GM12878 (cell line): Measurements from ENCODE around the gene RBBP8NL. TPM values are rescaled to one million over a fixed set of nuclear protein-coding genes. Genes with fewer than 3 reads are reported as not detected.

ENCODE experiments used
- ATAC-seq: fragments of 200-7000 bp; cut with Tn5 transposase; 3 replicates; pipeline ENCODE4 v1.9.1; 2020; ENCODE audit warnings: mild to moderate bottlenecking, moderate library complexity
- BruUV-seq: library from RNA; stranded (reverse); fragments of 400-500 nt; replicated peaks from 2 replicates; lab custom pipeline; 2021; lab: Mats Ljungman, UMichigan
- CTCF ChIA-PET: fragments of 300-600 bp; sonication (Branson Sonifier 250); formaldehyde crosslinking; extraction: SDS; loops from one replicate; lab custom pipeline; 2021; ENCODE audit warnings: inconsistent platforms; lab: Yijun Ruan, JAX
- POLR2A ChIA-PET: fragments of 350-600 bp; formaldehyde crosslinking; extraction: SDS; loops from one replicate; lab custom pipeline; 2021; ENCODE audit warnings: inconsistent platforms; lab: Charles Lee
- RAD21 ChIA-PET: fragments of 300-600 bp; sonication (Branson Sonifier 250); formaldehyde crosslinking; loops from one replicate; lab custom pipeline; 2023; ENCODE audit warnings: antibody characterized with exemption; ENCODE audit not compliant: unreplicated experiment; lab: Charles Lee
- SMC1A ChIA-PET: fragments of 300-600 bp; sonication (Branson Sonifier 250); formaldehyde crosslinking; loops from one replicate; lab custom pipeline; 2023; ENCODE audit not compliant: unreplicated experiment, uncharacterized antibody; lab: Charles Lee
- DNase-seq: peaks from one replicate; pipeline ENCODE4 v3.0.0-alpha.2; 2011; ENCODE audit warnings: low read depth, low spot score
- FAIRE-seq: peaks from 3 replicates; lab custom pipeline; 2011; peaks lifted over from hg19 to GRCh38; lab: Jason Lieb, UNC
- H2AFZ ChIP-seq: 2 replicates; pipeline ENCODE4 v1.6.0; 2011; ENCODE audit warnings: low read depth, low read length, control low read depth; ENCODE audit not compliant: control insufficient read depth
- H3K27ac ChIP-seq: 2 replicates; pipeline ENCODE4 v1.5.1; 2011; ENCODE audit warnings: control low read depth; ENCODE audit not compliant: control insufficient read depth, insufficient read depth
- H3K27me3 ChIP-seq, 2 experiments: replicated peaks in 1 of 2; 2 replicates each; pipeline versions ENCODE4 v1.6.0 to v1.6.1; 2011; ENCODE audit warnings: low read length in 1 of 2; ENCODE audit not compliant: control insufficient read depth in 2 of 2, insufficient read depth in 2 of 2
- H3K36me3 ChIP-seq, 2 experiments: 2 replicates each; pipeline ENCODE4 v1.5.1; 2011; ENCODE audit warnings: low read length in 1 of 2; ENCODE audit not compliant: control insufficient read depth in 2 of 2, insufficient read depth in 2 of 2
- H3K4me1 ChIP-seq: 2 replicates; pipeline ENCODE4 v1.6.1; 2011; ENCODE audit warnings: mild to moderate bottlenecking, low read length, moderate library complexity, mixed read lengths; ENCODE audit not compliant: control insufficient read depth, insufficient read depth
- H3K4me2 ChIP-seq: 2 replicates; pipeline ENCODE4 v1.6.0; 2011; ENCODE audit warnings: control low read depth; ENCODE audit not compliant: control insufficient read depth, insufficient read depth
- H3K4me3 ChIP-seq: fragments of 200-600 bp; sonication (generic); 2 replicates; pipeline ENCODE4 v1.5.1; 2016
- H3K79me2 ChIP-seq: 2 replicates; pipeline ENCODE4 v1.6.0; 2011; ENCODE audit warnings: low read length; ENCODE audit not compliant: control insufficient read depth, insufficient read depth
- H3K9ac ChIP-seq: 2 replicates; pipeline ENCODE4 v1.8.0; 2011; ENCODE audit warnings: low read length, control low read depth, mixed read lengths; ENCODE audit not compliant: control insufficient read depth, insufficient read depth
- H3K9me3 ChIP-seq: replicated peaks from 3 replicates; pipeline ENCODE4 v1.5.1; 2011; ENCODE audit warnings: mild to moderate bottlenecking, low read length; ENCODE audit not compliant: control insufficient read depth, insufficient read depth
- H4K20me1 ChIP-seq: 2 replicates; pipeline ENCODE4 v1.6.0; 2011; ENCODE audit not compliant: control insufficient read depth, insufficient read depth
- BHLHE40 ChIP-seq, 2 experiments: fragments of 450-650 bp in 1 of 2; IDR thresholded peaks; 2 replicates each; pipeline ENCODE4 v1.6.1; 2011 to 2017; ENCODE audit warnings: low read depth in 2 of 2, borderline replicate concordance in 1 of 2, improper control_type of control experiment in 1 of 2, low read length in 1 of 2, mild to moderate bottlenecking in 1 of 2
- CHD2 ChIP-seq: IDR thresholded peaks from 2 replicates; pipeline ENCODE4 v1.6.1; 2011; ENCODE audit warnings: low read depth, low read length, improper control_type of control experiment, borderline replicate concordance
- ELK1 ChIP-seq: IDR thresholded peaks from 2 replicates; pipeline ENCODE4 v1.6.1; 2012; ENCODE audit warnings: low read depth, low read length, improper control_type of control experiment
- FOXK2 ChIP-seq: fragments of 450-650 bp; IDR thresholded peaks from 2 replicates; pipeline ENCODE4 v1.6.1; 2017; ENCODE audit warnings: mild to moderate bottlenecking, moderate library complexity
- KLF5 ChIP-seq: fragments of 450-650 bp; IDR thresholded peaks from 2 replicates; pipeline ENCODE4 v1.6.1; 2014; ENCODE audit warnings: mild to moderate bottlenecking; ENCODE audit not compliant: partially characterized antibody
- MYC ChIP-seq: IDR thresholded peaks from 2 replicates; pipeline ENCODE4 v1.6.1; 2011; ENCODE audit warnings: mild to moderate bottlenecking, low read length, moderate library complexity, inconsistent platforms; ENCODE audit not compliant: insufficient read depth, insufficient replicate concordance, insufficient read length, severe bottlenecking
- NR2C1 ChIP-seq: fragments of 450-650 bp; IDR thresholded peaks from 2 replicates; pipeline ENCODE4 v1.6.1; 2017; ENCODE audit warnings: antibody characterized with exemption, mild to moderate bottlenecking, moderate library complexity
- RAD21 ChIP-seq: IDR thresholded peaks from 2 replicates; pipeline ENCODE4 v1.6.1; 2011; ENCODE audit warnings: mild to moderate bottlenecking, low read depth, low read length, moderate library complexity; ENCODE audit not compliant: insufficient read depth
- RAD51 ChIP-seq: fragments of 450-650 bp; IDR thresholded peaks from 2 replicates; pipeline ENCODE4 v1.6.1; 2016; ENCODE audit warnings: moderate library complexity, mild to moderate bottlenecking, inconsistent platforms
- STAT3 ChIP-seq: IDR thresholded peaks from 2 replicates; pipeline ENCODE4 v1.6.1; 2011; ENCODE audit warnings: low read depth, low read length, improper control_type of control experiment
- SUPT20H ChIP-seq: IDR thresholded peaks from 2 replicates; pipeline ENCODE4 v1.6.1; 2011; ENCODE audit warnings: low read depth, mild to moderate bottlenecking, low read length, moderate library complexity, borderline replicate concordance; ENCODE audit not compliant: control insufficient read depth
- TBL1XR1 ChIP-seq: IDR thresholded peaks from 2 replicates; pipeline ENCODE4 v1.6.1; 2012; ENCODE audit warnings: low read depth, low read length, improper control_type of control experiment
- ZNF207 ChIP-seq: fragments of 450-650 bp; IDR thresholded peaks from 2 replicates; pipeline ENCODE4 v1.6.1; 2014; ENCODE audit warnings: antibody characterized with exemption, mild to moderate bottlenecking, borderline replicate concordance
- ZNF384 ChIP-seq: IDR thresholded peaks from 2 replicates; pipeline ENCODE4 v1.6.1; 2012; ENCODE audit warnings: low read depth, mild to moderate bottlenecking, low read length, improper control_type of control experiment, borderline replicate concordance
- WGBS: methylation state at CpG from one replicate; pipeline ENCODE4 v1.1.6; 2016; ENCODE audit warnings: low lambda C conversion rate; ENCODE audit not compliant: insufficient replicate concordance, insufficient coverage; ENCODE audit errors: missing lambda C conversion rate; 5-methylcytosine and 5-hydroxymethylcytosine counted together
- in situ Hi-C: fragments of 300-500 bp; cut with MboI; formaldehyde crosslinking; loops from 9 replicates; pipeline ENCODE4 v1.14.3; 2018; ENCODE audit warnings: mixed read lengths
- intact Hi-C: fragments of 100-400 bp; cut with micrococcal nuclease; formaldehyde crosslinking; loops from one replicate; pipeline ENCODE4 v1.14.2; 2022; ENCODE audit not compliant: unreplicated experiment
- polyA plus RNA-seq, 11 experiments: library from polyadenylated mRNA; depleted of rRNA in 4 of 11; unstranded in 6 of 11; stranded (reverse) in 5 of 11; fragments of >200 nt; fragmentation: Nextera tagmentation in 4 of 11; fragmentation: Illumina TruSeq in 1 of 11; extraction: Ambion mirVana in 4 of 11; extraction: Trizol in 1 of 11; gene quantifications; 1 replicate in 1 of 11; 2 replicates in 10 of 11; pipeline versions ENCODE4 v1.2.1 to v1.2.3, GENCODE V29; 2011 to 2016; ENCODE audit warnings: inconsistent platforms in 2 of 11, missing spikeins in 2 of 11, low read depth in 1 of 11
- total RNA-seq, 4 experiments: library from RNA; depleted of rRNA in 3 of 4; stranded (reverse); fragments of >200 nt in 3 of 4; fragmentation: Illumina TruSeq in 1 of 4; extraction: Trizol in 1 of 4; gene quantifications; 2 replicates each; pipeline versions ENCODE4 v1.2.1 to v1.2.3, GENCODE V29; 2013 to 2021
- TF ChIP-seq, protein P1 (sequence below): fragments of 450-650 bp; IDR thresholded peaks from 2 replicates; pipeline ENCODE4 v1.6.1; 2017; ENCODE audit warnings: borderline replicate concordance
- TF ChIP-seq, protein P2 (sequence below): IDR thresholded peaks from 2 replicates; pipeline ENCODE4 v1.6.1; 2011; ENCODE audit warnings: mild to moderate bottlenecking, low read depth, low read length, moderate library complexity; ENCODE audit not compliant: insufficient replicate concordance

The RBBP8NL gene
- total and polyA plus RNA-seq, 10 of the 15 experiments (the other 5 are each of a cell fraction or from before 2014, with no cell fraction given), result not detected

- CTCF ChIA-PET, result interaction anchor here (0.8 kb wide), 1 partner anchor 135 kb away, joined by 4 read pairs; no protein-coding TSS in a partner anchor
- POLR2A ChIA-PET, result no interaction called here
- DNase-seq (no peak), ATAC-seq (no peak), FAIRE-seq (no peak)
- H3K4me2 ChIP-seq, result no peak overlapping the region
- H2AFZ ChIP-seq, result no peak overlapping the region
- no peaks in the 10 kb centered on the region for H4K20me1 ChIP-seq
- H3K9ac ChIP-seq, result no peak overlapping the region
- no peaks in the 10 kb centered on the region for H3K79me2 ChIP-seq
- peaks cover 5% of the 10 kb centered on the region for H3K4me1 ChIP-seq
- no peaks in the 10 kb centered on the region for H3K9me3 ChIP-seq
- peaks cover 4 to 15% of the 10 kb centered on the region in 2 experiments for H3K27me3 ChIP-seq
- H3K4me3 ChIP-seq, result no peak overlapping the region
- in situ Hi-C loops (no loop called here), intact Hi-C loops (no loop called here)
- no TSS peak for BruUV-seq
- SMC1A ChIA-PET, result no interaction called here
- no peak overlapping the region for H3K27ac ChIP-seq
- WGBS, result 32% methylated on average over 29 of the region's 29 CpGs
- RAD21 ChIA-PET, result no interaction called here
- no peaks in the 10 kb centered on the region for H3K36me3 ChIP-seq
- TF ChIP-seq KLF5 (no peak), STAT3 (no peak), RAD21 (no peak), TBL1XR1 (no peak), ZNF384 (no peak), ZNF207 (no peak), ELK1 (no peak), BHLHE40 (IDR thresholded peaks at IDR 0.05; ENCODE audit: borderline replicate concordance in 1 of 2, low read depth in 2 of 2, low read length in 1 of 2) (no peak), CHD2 (no peak), NR2C1 (no peak), MYC (no peak), FOXK2 (no peak), SUPT20H (no peak), RAD51 (no peak)
- TF ChIP-seq, protein P1, sequence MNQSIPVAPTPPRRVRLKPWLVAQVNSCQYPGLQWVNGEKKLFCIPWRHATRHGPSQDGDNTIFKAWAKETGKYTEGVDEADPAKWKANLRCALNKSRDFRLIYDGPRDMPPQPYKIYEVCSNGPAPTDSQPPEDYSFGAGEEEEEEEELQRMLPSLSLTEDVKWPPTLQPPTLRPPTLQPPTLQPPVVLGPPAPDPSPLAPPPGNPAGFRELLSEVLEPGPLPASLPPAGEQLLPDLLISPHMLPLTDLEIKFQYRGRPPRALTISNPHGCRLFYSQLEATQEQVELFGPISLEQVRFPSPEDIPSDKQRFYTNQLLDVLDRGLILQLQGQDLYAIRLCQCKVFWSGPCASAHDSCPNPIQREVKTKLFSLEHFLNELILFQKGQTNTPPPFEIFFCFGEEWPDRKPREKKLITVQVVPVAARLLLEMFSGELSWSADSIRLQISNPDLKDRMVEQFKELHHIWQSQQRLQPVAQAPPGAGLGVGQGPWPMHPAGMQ, result no peak
- TF ChIP-seq, protein P2, sequence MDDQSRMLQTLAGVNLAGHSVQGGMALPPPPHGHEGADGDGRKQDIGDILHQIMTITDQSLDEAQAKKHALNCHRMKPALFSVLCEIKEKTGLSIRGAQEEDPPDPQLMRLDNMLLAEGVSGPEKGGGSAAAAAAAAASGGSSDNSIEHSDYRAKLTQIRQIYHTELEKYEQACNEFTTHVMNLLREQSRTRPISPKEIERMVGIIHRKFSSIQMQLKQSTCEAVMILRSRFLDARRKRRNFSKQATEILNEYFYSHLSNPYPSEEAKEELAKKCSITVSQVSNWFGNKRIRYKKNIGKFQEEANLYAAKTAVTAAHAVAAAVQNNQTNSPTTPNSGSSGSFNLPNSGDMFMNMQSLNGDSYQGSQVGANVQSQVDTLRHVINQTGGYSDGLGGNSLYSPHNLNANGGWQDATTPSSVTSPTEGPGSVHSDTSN, result no peak
These were observed 55.0 kb downstream of the RBBP8NL start for GRCh38 chr20:62372042-62372993.
